ENCODE results near the gene KCTD16. TPM values are rescaled to one million over a fixed set of nuclear protein-coding genes. Genes with fewer than 3 reads are reported as not detected.

KCTD16 gene
- total RNA-seq, 4 donors from 2014 or later = 0.13 to 2.5 (median 1.5) TPM

DNA sequence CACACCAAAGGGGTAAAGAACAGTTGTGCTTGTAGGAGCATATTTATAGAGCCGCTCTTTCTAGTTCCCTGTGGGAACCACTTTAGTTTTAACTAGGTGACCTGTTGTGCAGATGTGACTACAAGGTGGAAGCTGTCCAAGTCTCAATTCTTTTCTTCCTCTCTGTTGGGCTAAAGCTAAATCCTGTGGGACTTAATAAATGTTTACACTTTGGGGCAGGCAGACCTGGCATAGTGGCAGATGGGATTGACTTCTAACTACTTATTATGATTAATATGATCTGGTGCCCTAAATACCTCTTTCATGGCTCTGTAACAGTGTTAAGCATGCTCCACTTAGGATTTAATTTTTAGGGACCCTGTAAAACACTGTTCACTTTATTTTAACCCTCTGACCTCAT is 265.3 kb downstream of the KCTD16 start:
- WGBS, 2 donors = 47 to 54% methylated on average over 1 of the region's 1 CpG
- no peak overlapping the region for H3K4me3 ChIP-seq (replicated peaks in 1 of 3)

GRCh38 chr5:144438237-144438636 is 267.6 kb downstream of the KCTD16 start:
- no peaks in the 10 kb centered on the region for H3K36me3 ChIP-seq
- intact Hi-C loops (cut with DNase I) = no loop called here
- H3K9me3 ChIP-seq = peaks cover 5% of the 10 kb centered on the region
- H3K27ac ChIP-seq = no peak overlapping the region
- no peak overlapping the region for H3K4me3 ChIP-seq (replicated peaks in 1 of 3)
- no peak for DNase-seq
- H3K4me1 ChIP-seq = no peaks in the 10 kb centered on the region
- no peak for TF ChIP-seq CTCF (IDR thresholded peaks at IDR 0.05)
- no peaks in the 10 kb centered on the region for H3K27me3 ChIP-seq
- WGBS, 2 donors = 90 to 99% methylated on average over 4 of the region's 4 CpGs

More for the DNA sequence above, 265.3 kb downstream of the KCTD16 start:
- intact Hi-C loops (cut with DNase I) = no loop called here
- no peak for TF ChIP-seq CTCF (IDR thresholded peaks at IDR 0.05)
- Histone ChIP-seq H3K36me3 (no peaks in the 10 kb centered on the region), H3K9me3 (peaks cover under 1% of the 10 kb centered on the region), H3K27me3 (no peaks in the 10 kb centered on the region), H3K27ac (no peak overlapping the region), H3K4me1 (no peaks in the 10 kb centered on the region)
- no peak for DNase-seq

DNA sequence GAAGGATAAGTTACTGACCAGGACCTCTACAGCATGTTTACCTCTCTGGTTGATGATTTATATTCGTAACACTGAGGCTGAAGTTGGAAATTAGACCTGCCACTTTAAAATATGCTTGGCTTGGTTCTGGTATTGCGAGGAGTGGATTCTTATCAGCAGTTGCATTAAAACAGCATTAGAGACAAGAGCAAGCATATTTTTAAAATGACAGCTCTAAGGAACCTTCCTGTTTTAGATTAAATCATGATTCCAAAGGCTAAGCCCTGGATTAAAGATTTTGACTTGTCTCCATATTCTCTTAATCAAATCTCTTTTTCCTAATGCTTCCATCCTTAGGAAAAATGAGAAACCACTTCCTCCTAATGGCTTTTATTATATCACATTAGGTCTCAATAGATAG is 277.8 kb downstream of the KCTD16 start:
- Histone ChIP-seq H3K4me1 (no peaks in the 10 kb centered on the region), H3K4me3 (replicated peaks in 1 of 3) (no peak overlapping the region), H3K9me3 (no peaks in the 10 kb centered on the region), H3K27me3 (no peaks in the 10 kb centered on the region), H3K27ac (no peak overlapping the region), H3K36me3 (no peaks in the 10 kb centered on the region)
- DNase-seq = no peak
- WGBS, 2 donors = 82 to 83% methylated on average over 2 of the region's 2 CpGs
- TF ChIP-seq POLR2A (IDR thresholded peaks at IDR 0.05) (no peak), CTCF (IDR thresholded peaks at IDR 0.05) (no peak)
- intact Hi-C loops (cut with DNase I) = no loop called here

DNA sequence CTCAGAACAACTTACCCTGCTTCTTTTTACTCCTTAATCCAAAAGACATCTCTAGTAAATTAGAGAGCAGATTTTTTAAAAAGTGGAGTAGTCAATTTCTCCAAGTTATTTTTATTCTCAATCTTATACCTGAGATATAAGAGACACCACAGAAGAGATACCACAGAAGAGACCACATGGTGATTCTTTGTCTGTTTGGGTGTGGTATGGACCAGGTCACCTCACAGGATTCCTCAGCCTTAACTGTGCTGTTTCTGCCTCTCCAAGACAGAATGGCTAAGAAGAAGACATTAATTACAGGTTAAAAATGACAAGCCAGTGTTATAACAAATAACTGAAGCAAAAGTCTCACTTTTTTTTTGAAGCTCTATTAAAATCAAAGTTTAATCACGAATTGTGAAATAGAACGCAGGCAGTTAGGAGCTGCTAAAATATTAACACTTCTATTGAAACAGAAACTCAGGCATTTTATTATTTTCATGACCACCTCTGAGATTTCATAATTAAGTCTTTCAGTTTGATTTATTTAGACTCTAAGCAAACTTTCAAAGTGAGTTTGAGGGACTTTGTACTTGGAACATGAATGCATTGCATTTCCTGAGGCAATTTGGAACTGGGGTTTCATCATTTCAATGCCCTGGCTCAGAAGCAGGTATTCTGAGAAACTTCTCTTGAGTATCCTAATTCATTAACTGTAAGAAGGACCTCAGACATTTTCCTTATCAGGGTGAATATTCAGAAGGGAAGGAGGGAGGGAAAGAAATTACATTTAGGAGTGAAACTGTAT is 280.7 kb downstream of the KCTD16 start:
- no peak overlapping the region for H3K4me3 ChIP-seq (replicated peaks in 1 of 3)
- TF ChIP-seq CTCF (IDR thresholded peaks at IDR 0.05) = no peak
- H3K36me3 ChIP-seq = no peaks in the 10 kb centered on the region
- H3K27ac ChIP-seq = no peak overlapping the region
- H3K9me3 ChIP-seq = no peaks in the 10 kb centered on the region
- WGBS, 2 donors = 81 to 89% methylated on average over 2 of the region's 2 CpGs
- H3K4me1 ChIP-seq = no peaks in the 10 kb centered on the region
- intact Hi-C loops (cut with DNase I) = no loop called here
- H3K27me3 ChIP-seq = no peaks in the 10 kb centered on the region
- DNase-seq = no peak

DNA sequence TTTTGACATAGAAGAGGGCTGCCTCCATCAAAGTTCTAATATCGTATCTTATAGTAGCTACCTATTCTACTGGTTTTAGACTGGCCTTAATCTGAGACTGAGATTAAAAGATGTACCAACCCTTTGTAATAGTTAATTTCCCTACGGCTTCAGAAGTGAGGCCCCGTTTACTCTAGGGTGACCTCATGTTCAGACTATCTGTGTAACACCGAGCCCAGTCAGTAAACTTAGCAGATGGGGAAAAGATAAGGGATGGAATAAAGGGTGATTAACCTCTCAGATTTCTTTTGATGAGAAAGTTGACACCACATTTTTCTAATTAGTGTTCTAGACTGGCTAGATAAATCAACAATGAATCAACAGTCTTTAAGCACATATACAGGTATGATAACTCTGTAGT is 283.1 kb downstream of the KCTD16 start:
- intact Hi-C loops (cut with DNase I) = no loop called here
- no peak for DNase-seq
- TF ChIP-seq POLR2A (IDR thresholded peaks at IDR 0.05) = no peak
- no peak for TF ChIP-seq CTCF (IDR thresholded peaks at IDR 0.05)
- no peaks in the 10 kb centered on the region for H3K4me1 ChIP-seq
- no peak overlapping the region for H3K4me3 ChIP-seq (replicated peaks in 1 of 3)
- WGBS, 2 donors = 82 to 83% methylated on average over 4 of the region's 4 CpGs
- H3K9me3 ChIP-seq = no peaks in the 10 kb centered on the region
- H3K36me3 ChIP-seq = no peaks in the 10 kb centered on the region
- H3K27me3 ChIP-seq = no peaks in the 10 kb centered on the region
- no peak overlapping the region for H3K27ac ChIP-seq
